SK-N-SH (cell line): ENCODE results near the gene S100A6.

ENCODE experiments used
- EZH2phosphoT487 ChIP-seq: fragments of 200-600 bp; sonication (generic); IDR thresholded peaks from 2 replicates; pipeline ENCODE4 v1.6.1; 2017; ENCODE audit warnings: low read depth, mixed run types, mild to moderate bottlenecking, antibody characterized with exemption, moderate library complexity, borderline replicate concordance
- JUND ChIP-seq: IDR thresholded peaks from 2 replicates; pipeline ENCODE4 v1.4.0; 2012
- MXI1 ChIP-seq: IDR thresholded peaks from 2 replicates; pipeline ENCODE4 v1.6.1; 2012; ENCODE audit warnings: mild to moderate bottlenecking, low read depth, low read length, improper control_type of control experiment
- YY1 ChIP-seq: IDR thresholded peaks from 2 replicates; pipeline ENCODE4 v1.4.0; 2012; ENCODE audit warnings: low read depth, mild to moderate bottlenecking
- TF ChIP-seq, protein P1 (sequence below): fragments of 200-600 bp; sonication (generic); IDR thresholded peaks from 2 replicates; pipeline ENCODE4 v1.6.1; 2017; ENCODE audit warnings: antibody characterized with exemption, mild to moderate bottlenecking, moderate library complexity
- TF ChIP-seq, protein P2 (sequence below): fragments of 150-350 bp; IDR thresholded peaks from 2 replicates; pipeline ENCODE4 v1.6.1; 2017; ENCODE audit warnings: antibody characterized with exemption, low read length, low read depth, borderline replicate concordance
- TF ChIP-seq, protein P3 (sequence below): IDR thresholded peaks from 2 replicates; pipeline ENCODE4 v1.4.0; 2012; ENCODE audit warnings: low read depth, borderline replicate concordance

DNA sequence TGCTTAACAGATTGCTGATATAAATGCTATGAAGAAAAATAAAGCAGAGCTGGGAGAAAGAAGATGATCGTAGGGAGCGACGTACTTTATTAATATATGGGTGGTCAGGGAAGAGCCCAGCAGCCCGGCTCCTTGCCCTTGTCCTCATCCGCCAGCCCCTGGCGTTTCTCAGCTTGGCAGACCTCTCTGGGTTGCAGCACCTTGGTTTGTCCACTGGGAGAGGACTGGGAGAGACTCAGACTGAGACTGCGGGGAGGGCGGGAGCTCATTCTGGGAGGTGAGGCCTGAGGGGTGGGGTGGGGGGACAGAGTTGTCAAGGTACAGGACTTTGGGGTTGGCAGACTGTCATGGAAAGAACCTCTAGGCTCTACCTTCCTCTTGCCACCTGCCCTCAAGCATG lies 16.5 kb upstream of the S100A6 start:
- TF ChIP-seq, protein P1, sequence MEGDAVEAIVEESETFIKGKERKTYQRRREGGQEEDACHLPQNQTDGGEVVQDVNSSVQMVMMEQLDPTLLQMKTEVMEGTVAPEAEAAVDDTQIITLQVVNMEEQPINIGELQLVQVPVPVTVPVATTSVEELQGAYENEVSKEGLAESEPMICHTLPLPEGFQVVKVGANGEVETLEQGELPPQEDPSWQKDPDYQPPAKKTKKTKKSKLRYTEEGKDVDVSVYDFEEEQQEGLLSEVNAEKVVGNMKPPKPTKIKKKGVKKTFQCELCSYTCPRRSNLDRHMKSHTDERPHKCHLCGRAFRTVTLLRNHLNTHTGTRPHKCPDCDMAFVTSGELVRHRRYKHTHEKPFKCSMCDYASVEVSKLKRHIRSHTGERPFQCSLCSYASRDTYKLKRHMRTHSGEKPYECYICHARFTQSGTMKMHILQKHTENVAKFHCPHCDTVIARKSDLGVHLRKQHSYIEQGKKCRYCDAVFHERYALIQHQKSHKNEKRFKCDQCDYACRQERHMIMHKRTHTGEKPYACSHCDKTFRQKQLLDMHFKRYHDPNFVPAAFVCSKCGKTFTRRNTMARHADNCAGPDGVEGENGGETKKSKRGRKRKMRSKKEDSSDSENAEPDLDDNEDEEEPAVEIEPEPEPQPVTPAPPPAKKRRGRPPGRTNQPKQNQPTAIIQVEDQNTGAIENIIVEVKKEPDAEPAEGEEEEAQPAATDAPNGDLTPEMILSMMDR = peak; percentile 15; the same call in 1 of the 2 replicates
- TF ChIP-seq YY1 = no peak
- TF ChIP-seq MXI1 = no peak
- TF ChIP-seq, protein P2, sequence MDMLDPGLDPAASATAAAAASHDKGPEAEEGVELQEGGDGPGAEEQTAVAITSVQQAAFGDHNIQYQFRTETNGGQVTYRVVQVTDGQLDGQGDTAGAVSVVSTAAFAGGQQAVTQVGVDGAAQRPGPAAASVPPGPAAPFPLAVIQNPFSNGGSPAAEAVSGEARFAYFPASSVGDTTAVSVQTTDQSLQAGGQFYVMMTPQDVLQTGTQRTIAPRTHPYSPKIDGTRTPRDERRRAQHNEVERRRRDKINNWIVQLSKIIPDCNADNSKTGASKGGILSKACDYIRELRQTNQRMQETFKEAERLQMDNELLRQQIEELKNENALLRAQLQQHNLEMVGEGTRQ = no peak
- no peak for TF ChIP-seq EZH2phosphoT487
- TF ChIP-seq, protein P3, sequence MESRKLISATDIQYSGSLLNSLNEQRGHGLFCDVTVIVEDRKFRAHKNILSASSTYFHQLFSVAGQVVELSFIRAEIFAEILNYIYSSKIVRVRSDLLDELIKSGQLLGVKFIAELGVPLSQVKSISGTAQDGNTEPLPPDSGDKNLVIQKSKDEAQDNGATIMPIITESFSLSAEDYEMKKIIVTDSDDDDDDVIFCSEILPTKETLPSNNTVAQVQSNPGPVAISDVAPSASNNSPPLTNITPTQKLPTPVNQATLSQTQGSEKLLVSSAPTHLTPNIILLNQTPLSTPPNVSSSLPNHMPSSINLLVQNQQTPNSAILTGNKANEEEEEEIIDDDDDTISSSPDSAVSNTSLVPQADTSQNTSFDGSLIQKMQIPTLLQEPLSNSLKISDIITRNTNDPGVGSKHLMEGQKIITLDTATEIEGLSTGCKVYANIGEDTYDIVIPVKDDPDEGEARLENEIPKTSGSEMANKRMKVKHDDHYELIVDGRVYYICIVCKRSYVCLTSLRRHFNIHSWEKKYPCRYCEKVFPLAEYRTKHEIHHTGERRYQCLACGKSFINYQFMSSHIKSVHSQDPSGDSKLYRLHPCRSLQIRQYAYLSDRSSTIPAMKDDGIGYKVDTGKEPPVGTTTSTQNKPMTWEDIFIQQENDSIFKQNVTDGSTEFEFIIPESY = no peak
- no peak for TF ChIP-seq JUND
